ENCODE results near the gene PPP2R5E.

The PPP2R5E gene

GRCh38 chr14:63510538-63510937 lies 32.6 kb downstream of the PPP2R5E start:
- Histone ChIP-seq H3K4me2 (ENCODE audit: low read length) (peak overlapping the region; percentile 44), H3K9me3 (ENCODE audit: low read length) (no peaks in the 10 kb centered on the region), H2AFZ (ENCODE audit: low read length) (no peak overlapping the region), H3K4me1 (ENCODE audit: insufficient read depth, low read length, severe bottlenecking) (peaks cover 72% of the 10 kb centered on the region), H3K27me3 (ENCODE audit: insufficient read depth, low read length) (no peaks in the 10 kb centered on the region), H4K20me1 (ENCODE audit: insufficient read depth, low read length) (no peaks in the 10 kb centered on the region), H3K36me3 (ENCODE audit: insufficient read depth, low read length) (peaks cover 25% of the 10 kb centered on the region), H3K4me3 (ENCODE audit: low read depth, low read length, poor library complexity, severe bottlenecking) (peak overlapping the region; percentile 3), H3K27ac (ENCODE audit: low read depth, low read length, poor library complexity, severe bottlenecking) (peak overlapping the region; percentile 77), H3K79me2 (ENCODE audit: insufficient read depth, low read length) (peaks cover 76% of the 10 kb centered on the region), H3F3A (ENCODE audit: insufficient read depth, low read length) (no peaks in the 10 kb centered on the region), H3K9ac (ENCODE audit: low read length) (no peak overlapping the region; the same call in 1 of the 2 replicates), H3K9me2 (ENCODE audit: low read depth, low read length) (no peaks in the 10 kb centered on the region)
- TF ChIP-seq EZH2 (IDR thresholded peaks at IDR 0.05; ENCODE audit: borderline replicate concordance, low read length) (no peak), CTCF (IDR thresholded peaks at IDR 0.05; ENCODE audit: low read length) (no peak)

GRCh38 chr14:63508033-63508432 lies 35.1 kb downstream of the PPP2R5E start:
- Histone ChIP-seq H3F3A (ENCODE audit: insufficient read depth, low read length) (no peaks in the 10 kb centered on the region), H3K36me3 (ENCODE audit: insufficient read depth, low read length) (peaks cover 25% of the 10 kb centered on the region), H3K4me3 (ENCODE audit: low read depth, low read length, poor library complexity, severe bottlenecking) (no peak overlapping the region), H3K4me2 (ENCODE audit: low read length) (no peak overlapping the region; the same call in 1 of the 2 replicates), H3K27me3 (ENCODE audit: insufficient read depth, low read length) (no peaks in the 10 kb centered on the region), H2AFZ (ENCODE audit: low read length) (no peak overlapping the region), H3K79me2 (ENCODE audit: insufficient read depth, low read length) (peaks cover 76% of the 10 kb centered on the region), H4K20me1 (ENCODE audit: insufficient read depth, low read length) (no peaks in the 10 kb centered on the region), H3K9ac (ENCODE audit: low read length) (0 out of 2 replicates have a peak overlapping the region, but pooled peaks have one; percentile 11), H3K4me1 (ENCODE audit: insufficient read depth, low read length, severe bottlenecking) (peaks cover 48% of the 10 kb centered on the region), H3K27ac (ENCODE audit: low read depth, low read length, poor library complexity, severe bottlenecking) (no peak overlapping the region), H3K9me2 (ENCODE audit: low read depth, low read length) (no peaks in the 10 kb centered on the region), H3K9me3 (ENCODE audit: low read length) (no peaks in the 10 kb centered on the region)
- TF ChIP-seq CTCF (IDR thresholded peaks at IDR 0.05; ENCODE audit: low read length) (no peak), EZH2 (IDR thresholded peaks at IDR 0.05; ENCODE audit: borderline replicate concordance, low read length) (no peak)

- H3K4me2 ChIP-seq (ENCODE audit: low read length) = no peak overlapping the region
- H3K4me3 ChIP-seq (ENCODE audit: low read depth, low read length, poor library complexity, severe bottlenecking) = no peak overlapping the region
- no peak for TF ChIP-seq EZH2 (IDR thresholded peaks at IDR 0.05; ENCODE audit: borderline replicate concordance, low read length)
- no peak for TF ChIP-seq CTCF (IDR thresholded peaks at IDR 0.05; ENCODE audit: low read length)
- no peak overlapping the region for H3K9ac ChIP-seq (ENCODE audit: low read length)
- H3K36me3 ChIP-seq (ENCODE audit: insufficient read depth, low read length) = peaks cover 23% of the 10 kb centered on the region
- H3F3A ChIP-seq (ENCODE audit: insufficient read depth, low read length) = 0 out of 2 replicates have a peak, but pooled peaks cover 5% of the 10 kb centered on the region
- no peak overlapping the region for H2AFZ ChIP-seq (ENCODE audit: low read length)
- peaks cover 88% of the 10 kb centered on the region for H3K79me2 ChIP-seq (ENCODE audit: insufficient read depth, low read length)
- no peak overlapping the region for H3K27ac ChIP-seq (ENCODE audit: low read depth, low read length, poor library complexity, severe bottlenecking)
- H3K9me2 ChIP-seq (ENCODE audit: low read depth, low read length) = no peaks in the 10 kb centered on the region
- peaks cover 19% of the 10 kb centered on the region for H3K4me1 ChIP-seq (ENCODE audit: insufficient read depth, low read length, severe bottlenecking)
- H3K9me3 ChIP-seq (ENCODE audit: low read length) = no peaks in the 10 kb centered on the region
- no peaks in the 10 kb centered on the region for H3K27me3 ChIP-seq (ENCODE audit: insufficient read depth, low read length)
- no peaks in the 10 kb centered on the region for H4K20me1 ChIP-seq (ENCODE audit: insufficient read depth, low read length)
Observed at GRCh38 chr14:63504648-63505047, 38.5 kb downstream of the PPP2R5E start.

Measured in OCI-LY1 (cell line).